Muscle of back (tissue), 11 donors: ENCODE results near the gene PKDREJ. TPM values are rescaled to one million over a fixed set of nuclear protein-coding genes. Genes with fewer than 3 reads are reported as not detected.

Source experiments
- DNase-seq, 3 donors: peaks; one replicate each; pipeline versions ENCODE4 v3.0.0 to v3.0.0-alpha.2; 2013
- polyA plus RNA-seq, 10 donors: library from polyadenylated mRNA; unstranded; fragments of 120-200 nt; gene quantifications; one replicate each; pipeline ENCODE4 v1.2.1, GENCODE V29; 2013; ENCODE audit not compliant: insufficient read length in 10 of 10

PKDREJ gene
- polyA plus RNA-seq, 10 donors = 0.19 to 0.64 (median 0.34) TPM

DNA sequence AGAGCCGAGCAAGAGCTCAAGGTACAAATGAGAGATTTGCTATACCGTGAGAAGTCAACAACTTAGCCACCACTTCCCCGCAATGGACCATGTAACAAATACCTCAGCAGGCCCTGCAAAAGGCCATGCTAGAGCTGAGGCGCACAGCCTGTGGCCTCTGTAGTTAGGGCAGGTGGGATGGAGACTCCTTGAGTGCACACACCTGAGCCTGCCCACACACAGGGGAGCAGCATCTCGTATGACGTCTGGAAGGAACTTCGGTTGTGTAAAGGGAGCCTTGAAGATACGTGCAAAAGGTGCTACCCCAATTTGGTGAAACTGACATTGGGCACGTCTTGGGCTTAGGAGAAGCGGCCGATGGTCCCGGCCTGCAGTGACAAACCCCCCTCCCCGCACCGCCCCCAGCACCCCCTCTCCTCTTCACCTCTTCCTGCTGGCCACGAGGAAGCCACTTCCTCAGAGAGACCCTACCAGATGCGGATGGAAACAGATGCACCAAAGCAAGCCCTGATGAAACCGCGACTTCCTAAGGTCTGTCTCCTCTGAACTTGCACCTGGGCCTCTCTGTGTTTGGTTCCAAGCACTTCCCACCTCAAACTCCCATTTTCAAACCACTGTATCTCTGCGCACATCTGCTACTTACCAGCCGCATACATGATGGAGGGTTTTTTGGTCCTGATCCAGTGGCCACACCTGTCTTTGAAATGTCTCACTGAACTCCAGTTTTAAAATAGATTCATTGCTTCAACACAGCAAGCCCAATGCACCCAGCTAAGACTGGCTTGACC lies 23.7 kb downstream of the PKDREJ start:
- no peak for DNase-seq

DNA sequence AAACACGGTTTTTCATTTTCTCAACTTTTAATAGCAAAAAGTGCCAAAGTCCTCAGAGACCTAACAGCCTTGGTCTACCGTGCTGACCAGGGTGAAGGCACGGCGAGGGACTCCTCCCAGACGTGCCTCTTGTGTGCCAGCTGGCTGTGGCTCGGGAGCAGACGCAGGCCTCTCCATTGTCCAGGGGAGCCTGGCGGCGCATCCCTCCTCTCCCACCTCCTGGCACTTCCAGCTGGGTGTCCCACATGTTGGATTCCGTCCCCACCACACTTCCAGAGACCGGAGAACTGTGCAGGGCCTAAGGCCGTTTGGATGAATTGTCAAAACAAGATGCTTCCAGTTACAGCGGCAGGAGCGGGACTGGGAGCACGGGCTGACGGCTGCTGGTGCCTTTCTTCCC lies 24.6 kb downstream of the PKDREJ start:
- no peak for DNase-seq

DNA sequence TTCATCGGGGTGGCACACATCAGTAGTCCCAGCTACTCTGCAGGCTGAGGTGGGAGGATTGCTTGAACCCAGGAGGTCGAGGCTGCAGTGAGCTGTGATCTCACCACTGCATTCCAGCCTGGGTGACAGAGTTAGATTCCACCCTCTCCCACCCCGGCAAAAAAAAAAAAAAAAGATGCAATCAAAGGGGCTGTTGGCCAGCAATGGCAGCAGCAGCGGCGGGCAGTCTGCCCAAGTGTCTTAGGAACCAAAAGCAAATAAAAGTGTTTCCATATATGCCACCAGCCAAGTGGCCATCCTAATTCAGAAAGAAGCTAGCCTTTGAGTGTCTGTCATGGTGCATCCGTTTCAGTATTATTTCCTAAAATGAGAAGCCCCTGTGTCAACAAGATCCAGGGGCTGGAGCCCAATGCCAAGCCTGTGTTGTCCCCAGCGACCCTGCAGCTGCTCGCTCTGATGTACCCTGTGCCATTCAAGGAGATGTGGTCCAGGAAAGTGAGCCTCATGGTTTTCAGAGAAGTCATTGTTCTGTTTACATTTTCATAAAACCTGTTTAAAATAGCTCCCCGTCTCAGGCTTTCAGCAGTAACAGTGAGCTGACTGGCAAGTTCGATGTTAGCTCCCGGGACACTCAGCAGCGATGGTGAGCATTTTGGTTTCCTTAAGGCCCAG lies 25.6 kb downstream of the PKDREJ start:
- DNase-seq = no peak

DNA sequence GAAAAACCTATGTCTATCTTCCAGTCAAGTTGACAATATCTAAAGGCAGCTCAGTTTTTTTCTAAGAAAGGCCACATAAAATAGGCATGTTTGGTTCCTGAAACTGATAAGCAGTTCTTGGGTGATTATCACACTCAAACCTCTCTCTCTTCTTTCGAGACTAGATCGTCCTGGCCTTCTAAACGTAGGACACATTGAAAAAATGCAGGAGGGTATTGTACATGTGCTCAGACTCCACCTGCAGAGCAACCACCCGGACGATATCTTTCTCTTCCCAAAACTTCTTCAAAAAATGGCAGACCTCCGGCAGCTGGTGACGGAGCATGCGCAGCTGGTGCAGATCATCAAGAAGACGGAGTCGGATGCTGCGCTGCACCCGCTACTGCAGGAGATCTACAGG lies 28.2 kb downstream of the PKDREJ start:
- DNase-seq = no peak

DNA sequence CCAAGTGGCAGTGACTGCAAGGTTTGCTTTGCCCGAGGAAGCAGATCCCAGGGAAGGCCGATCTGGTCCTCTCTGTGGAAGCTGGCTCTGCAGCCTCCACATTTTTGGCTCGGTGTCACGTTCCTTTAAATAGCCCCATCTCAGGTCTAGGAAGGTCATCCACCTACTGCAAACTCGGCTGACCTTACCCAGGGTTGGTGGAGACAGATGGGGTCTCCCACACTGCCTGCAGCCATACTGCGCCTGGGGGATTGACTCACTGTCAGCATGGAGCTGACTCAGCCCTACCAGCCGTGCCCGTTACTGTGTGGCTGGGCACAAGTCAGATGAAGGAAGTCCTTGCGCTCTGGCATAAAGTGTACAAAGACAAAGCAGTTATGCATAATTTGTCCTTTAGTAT lies 29.9 kb downstream of the PKDREJ start:
- peak in 2 of 3 donors; percentile 17 to 29 for DNase-seq

DNA sequence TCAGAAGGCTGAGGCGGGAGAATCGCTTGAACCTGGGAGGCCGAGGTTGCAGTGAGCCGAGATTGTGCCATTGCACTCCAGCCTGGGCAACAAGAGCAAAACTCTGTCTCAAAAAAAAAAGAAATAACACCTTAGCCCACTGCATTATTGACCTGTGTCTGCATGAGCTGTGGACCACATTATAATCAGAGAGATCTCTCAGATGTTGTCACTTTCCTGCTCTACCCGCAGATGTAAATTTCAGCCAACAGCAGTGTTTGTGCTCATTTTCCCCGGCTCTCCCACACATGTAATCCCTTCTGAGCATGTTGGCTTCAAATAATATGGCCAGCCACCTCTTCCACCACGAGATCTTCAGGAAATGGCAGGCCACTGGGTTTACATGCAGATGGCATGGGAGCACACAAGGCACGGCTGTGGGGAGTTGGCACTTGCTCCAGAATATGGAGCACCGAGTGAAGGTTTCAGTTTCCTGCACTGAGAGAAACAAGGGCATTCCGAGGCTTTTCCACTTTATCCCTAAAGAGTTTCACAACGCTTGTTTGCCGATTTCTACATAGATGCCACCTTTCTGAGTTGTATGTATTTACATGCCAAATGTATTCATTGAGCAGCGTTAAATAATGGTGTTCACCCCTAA lies 32.8 kb downstream of the PKDREJ start:
- DNase-seq = no peak

DNA sequence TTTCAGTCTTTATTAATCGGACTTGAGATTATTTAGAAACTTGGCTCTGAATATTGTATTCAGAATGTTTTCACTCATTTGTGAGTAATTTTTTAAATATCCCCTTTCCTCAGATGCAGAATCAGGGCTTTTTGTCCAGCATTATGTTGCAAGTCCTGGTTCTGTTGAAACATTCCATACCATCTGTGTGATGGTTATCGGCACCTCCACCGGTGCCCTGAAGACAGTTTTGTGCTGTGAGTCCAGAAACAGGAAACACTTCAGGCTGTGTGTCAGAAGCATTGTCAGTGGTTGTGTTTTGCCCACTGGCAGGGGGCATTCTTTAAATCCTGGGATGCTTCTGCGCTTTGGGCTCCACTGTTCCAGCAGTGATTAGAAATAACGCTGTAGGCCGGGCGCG lies 33.4 kb downstream of the PKDREJ start:
- no peak for DNase-seq

DNA sequence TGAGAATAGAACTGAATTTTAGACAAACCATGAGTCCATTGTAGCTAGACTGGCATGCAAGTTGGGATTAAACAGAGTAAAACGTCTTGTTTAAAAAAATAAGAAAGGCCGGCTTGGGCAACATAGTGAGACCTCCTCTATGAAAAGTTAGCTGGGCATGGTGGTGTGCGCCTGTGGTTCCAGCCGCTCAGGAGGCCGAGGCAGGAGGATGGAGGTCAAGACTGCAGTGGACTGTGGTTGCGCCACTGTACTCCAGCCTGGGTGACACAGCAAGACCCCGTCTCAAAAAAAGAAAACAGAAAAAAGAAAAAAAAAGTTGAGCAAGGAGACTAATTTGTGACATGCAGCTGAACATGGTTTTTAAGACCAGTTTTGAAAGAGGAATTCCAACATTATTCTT lies 36.6 kb downstream of the PKDREJ start:
- DNase-seq = no peak

DNA sequence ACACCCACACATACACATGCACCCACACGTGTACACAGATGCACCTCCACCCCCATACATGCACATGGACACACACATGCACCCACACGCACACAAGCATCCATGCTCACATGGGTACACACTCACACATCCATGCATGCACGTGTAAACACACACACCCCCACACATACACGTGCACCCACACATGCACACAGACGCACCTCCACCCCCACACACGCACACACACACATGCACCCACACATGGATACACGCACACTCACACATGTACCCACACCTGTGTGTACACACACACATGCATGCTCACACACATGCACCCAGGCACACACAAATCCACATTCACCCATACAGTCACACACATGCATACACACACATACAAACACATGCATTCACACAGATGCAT lies 37.5 kb downstream of the PKDREJ start:
- DNase-seq = no peak

DNA sequence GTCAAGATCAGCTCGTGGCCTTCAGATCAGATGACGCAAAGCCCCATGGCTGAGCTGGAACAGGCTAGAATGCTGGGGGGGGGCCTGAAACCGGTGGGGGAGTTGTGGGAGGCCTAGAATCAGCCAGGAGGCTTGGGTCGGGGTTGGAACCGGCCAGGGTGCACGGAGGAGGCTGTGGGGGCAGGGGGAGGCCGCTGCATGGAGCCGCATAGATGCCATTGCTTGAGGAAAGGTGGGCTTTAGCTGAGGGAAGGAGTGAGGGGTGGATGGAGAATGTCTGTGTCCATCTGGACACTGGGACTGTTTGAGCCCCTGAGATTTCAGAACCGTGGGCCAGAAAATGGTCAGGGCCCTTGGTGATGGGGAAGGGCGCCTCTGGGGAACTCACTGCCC lies 38.2 kb downstream of the PKDREJ start:
- no peak for DNase-seq

DNA sequence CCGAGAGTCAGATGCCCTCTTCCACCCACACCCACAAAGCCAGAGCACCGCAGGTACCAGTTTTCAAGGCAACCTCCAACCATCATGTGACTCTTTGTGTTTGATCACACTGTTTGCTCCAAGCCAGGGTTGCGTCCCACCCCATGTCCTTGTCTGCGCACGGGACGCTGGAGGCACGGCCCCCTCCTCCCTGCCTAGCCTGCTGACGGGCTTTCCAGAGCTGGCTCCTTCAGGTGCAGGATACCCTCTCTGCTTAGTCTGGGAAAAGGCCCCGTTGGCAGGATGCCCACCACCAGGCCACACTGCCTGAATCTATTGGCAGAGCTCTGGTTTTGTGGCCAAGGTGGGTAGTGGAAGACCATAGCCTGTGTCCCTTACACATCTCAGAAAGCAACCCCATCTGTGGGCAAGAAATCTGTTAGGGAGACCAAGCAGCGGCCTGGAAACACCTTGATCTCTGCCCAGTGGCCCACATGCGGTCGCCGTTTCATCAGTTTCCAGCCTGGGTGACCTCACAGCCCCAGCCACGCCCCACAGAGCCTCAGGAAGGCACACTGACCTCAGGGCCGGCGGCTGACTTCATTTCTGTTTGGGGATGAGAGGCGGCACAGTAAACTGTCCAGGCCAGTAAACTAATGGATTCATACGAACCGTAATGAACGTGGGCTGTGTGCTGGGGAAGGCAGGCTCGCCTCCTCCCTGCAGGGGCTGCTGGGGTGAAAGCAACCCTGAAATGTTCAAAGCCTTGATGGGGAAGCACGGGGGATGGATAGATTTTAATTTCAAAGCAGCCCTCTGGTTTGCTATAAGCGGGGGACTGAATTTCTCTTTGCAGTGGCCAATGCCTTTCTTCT lies 38.9 kb downstream of the PKDREJ start:
- no peak for DNase-seq

DNA sequence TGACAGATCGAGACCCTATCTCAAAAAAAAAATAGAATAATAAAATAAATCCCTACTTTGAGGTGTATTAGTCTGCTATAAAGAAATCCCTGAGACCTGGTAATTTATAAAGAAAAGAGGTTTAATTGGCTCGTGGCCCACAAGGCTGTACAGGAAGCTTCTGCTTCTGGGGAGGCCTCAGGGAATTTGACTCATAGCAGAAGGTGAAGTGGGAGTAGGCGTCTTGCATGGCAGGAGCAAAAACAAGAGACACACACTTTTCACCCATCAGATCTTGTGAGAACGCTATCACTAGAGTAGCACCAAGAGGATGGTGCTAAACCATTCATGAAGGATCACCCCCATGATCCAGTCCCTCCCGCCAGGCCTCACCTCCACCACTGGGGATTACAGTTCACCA lies 42.2 kb downstream of the PKDREJ start:
- no peak for DNase-seq

DNA sequence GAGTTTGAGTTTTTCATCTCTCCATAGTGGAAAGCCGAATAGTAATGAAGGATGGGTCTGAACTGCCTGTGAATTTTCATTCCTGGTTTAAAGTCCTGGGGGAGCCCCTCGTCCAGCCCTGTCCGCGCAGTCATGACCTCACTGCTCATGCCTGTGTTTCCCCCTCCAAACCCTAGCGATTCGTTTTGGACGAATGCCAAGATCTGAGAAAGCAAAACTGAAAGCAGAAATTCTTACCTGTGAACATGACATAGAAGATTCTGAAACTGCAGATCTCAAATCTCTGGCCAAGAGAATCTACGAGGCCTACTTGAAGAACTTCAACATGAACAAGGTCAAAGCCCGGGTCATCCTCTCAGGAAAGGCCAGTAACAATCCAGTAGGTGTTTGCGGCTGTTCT lies 43.5 kb downstream of the PKDREJ start:
- no peak for DNase-seq

DNA sequence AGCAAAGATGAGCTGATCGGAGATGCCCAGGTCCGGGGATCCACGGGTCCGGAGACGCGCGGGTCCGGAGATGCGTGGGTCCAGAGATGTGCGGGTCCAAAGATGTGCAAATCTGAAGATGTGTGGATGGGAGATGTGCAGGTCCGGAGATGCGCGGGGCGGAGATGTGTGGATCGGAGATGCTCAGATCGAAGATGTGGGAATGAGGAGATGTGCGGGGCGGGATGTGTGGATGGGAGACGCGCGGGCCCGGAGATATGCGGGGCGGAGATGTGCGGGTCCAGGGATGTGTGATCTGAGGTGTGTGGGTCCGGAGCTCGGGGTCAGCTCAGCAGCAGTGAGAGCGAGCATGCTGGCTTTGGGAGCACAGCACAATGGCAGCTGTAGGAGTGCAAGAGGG lies 48.5 kb downstream of the PKDREJ start:
- no peak for DNase-seq

DNA sequence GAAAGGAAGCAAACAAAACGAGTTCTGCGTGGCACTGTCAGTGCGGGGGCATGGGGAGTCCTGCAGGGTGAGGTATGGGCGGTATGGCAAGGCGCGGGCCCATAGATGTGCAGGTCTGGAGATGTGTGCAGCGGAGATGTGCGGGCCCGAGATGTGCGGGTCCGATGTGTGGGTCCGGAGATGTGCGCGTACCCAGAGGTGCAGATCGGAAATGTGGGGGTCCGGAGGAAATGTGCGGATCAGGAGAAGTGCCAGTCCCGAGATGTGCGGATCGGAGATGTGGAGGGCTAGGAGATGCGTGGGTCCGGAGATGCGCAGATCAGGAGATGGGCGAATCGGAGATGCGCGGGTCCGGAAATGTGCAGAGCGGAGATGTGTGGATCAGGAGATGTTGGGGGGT lies 49.0 kb downstream of the PKDREJ start:
- no peak for DNase-seq

DNA sequence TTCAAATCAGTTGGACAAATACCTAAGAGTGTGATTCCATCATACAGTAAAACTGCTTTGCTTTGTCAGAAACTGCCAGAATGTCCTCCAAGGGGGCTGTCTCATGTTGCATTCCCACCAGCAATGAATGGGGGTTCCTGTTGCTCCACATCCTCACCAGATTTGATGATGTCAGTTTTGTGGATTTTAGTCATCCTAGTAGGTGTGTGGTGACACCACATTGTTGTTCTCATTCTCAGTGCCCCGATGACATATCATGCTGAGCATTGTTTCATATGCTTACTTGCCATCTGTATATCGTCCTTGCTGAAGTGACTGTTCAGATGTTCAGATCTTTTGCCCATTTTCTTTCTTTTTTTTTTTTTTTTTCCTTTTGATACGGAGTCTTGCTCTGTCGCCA lies 50.1 kb downstream of the PKDREJ start:
- no peak for DNase-seq

DNA sequence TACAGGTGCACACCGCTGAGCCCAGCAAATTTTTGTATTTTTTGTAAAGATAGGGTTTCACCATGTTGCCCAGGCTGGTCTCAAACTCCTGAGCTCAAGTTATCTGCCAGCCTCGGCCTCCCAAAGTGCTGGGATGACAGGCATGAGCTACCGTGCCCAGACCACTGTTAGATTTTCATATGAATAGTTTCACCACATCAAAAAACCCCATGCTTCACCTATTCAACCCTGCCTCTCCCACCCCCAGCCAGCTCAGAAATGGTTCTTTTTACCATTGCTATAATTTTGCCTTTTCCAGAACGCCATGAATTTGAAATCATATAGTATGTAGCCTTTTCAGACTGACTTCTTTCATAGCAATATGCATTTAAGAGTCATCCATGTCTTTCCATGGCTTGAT lies 50.9 kb downstream of the PKDREJ start:
- DNase-seq = no peak

DNA sequence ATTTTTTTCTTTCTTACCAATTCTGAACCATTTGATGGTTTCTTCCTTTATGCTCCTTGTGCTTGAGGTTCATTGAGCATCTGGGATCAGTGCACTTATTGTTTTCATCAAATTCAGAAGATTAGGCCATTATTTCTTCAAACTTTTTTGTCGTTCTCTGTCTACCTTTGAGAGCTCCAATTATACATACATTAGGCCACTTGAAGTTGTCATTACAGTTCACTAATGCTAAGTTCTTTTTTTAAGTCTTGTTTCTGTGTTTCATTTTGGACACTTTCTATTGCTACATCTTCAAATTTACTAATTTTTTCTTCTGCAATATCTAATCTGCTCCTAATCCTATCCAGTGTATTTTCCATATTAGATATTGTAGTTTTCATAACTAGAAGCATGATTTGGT lies 53.9 kb downstream of the PKDREJ start:
- no peak for DNase-seq
